Measurements from ENCODE around the gene ACTG1.

ACTG1 gene

DNA sequence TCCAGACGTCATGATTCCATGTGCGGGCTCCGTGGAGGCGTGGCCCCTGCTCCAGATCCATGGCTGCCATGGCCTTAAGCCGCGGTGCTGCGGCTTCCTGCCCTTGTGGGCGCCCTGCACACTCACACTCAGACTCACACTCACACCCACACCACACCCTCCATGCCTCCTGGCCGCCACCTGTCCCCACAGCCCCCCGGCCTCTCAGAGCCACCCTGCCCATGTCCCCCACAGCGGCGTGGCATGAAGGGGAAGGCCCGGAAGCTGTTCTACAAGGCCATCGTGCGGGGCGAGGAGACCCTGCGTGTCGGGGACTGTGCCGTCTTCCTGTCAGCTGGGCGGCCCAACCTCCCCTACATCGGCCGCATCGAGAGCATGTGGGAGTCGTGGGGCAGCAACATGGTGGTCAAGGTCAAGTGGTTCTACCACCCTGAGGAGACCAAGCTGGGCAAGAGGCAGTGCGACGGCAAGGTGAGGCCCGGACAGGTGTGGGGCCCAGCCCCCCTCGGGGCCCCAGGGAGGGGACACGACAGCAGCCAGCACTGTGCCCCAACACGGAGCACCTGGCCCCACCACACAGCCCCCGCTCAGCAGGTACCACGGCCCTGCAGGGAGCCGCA is 50.0 kb downstream of the ACTG1 start:
- DNase-seq (ENCODE audit: low spot score): no peak

DNA sequence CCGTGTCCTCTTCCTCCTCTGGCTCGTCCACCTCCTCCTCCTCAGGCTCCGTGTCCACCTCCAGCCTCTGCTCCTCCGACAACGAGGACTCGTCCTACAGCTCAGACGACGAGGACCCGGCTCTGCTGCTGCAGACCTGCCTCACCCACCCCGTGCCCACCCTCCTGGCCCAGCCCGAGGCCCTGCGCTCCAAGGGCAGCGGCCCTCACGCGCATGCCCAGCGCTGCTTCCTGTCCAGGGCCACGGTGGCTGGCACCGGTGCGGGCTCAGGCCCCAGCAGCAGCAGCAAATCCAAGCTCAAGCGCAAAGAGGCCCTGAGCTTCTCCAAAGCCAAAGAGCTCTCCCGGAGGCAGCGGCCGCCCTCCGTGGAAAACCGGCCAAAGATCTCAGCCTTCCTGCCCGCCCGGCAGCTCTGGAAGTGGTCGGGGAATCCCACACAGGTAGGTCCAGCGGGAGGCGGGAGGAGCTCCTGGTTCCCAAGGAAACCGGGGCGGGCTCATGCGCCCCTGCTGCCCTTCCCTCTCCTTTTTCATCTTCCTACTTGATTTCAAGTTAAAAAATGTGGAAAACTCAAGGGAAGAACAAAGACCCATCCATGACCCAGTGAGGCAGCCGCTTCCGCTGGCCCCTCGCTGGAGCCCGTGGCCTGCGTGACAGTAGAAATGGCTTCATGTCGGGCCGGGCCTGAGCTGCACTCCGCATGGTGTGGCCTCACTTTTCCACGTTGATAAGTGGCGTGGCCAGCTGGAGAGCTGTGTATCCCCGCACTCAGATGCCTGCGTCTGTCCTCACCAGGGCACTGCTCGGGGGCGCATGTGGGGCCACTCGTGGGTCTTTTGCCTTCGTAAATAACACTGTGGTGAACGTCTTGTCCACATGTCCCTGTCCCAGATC is 50.7 kb downstream of the ACTG1 start:
- no peak for DNase-seq (ENCODE audit: low spot score)

DNA sequence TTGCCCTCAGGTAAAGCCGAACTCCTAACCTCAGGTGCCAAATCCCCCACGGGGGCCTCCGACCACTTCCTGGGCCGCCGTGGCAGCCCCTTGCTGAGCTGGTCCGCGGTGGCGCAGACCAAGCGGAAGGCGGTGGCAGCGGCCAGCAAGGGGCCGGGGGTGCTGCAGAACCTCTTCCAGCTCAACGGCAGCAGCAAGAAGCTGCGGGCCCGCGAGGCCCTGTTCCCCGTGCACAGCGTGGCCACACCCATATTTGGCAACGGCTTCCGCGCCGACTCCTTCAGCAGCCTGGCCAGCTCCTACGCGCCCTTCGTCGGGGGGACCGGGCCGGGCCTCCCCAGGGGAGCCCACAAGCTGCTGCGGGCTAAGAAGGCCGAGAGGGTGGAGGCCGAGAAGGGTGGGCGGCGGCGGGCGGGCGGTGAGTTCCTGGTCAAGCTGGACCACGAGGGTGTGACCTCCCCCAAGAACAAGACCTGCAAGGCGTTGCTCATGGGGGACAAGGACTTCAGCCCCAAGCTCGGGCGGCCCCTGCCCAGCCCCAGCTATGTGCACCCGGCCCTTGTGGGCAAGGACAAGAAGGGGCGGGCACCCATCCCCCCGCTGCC is 51.6 kb downstream of the ACTG1 start:
- no peak for DNase-seq (ENCODE audit: low spot score)
